ENCODE results near the gene PCNX1.

The PCNX1 gene

GRCh38 chr14:70884595-70885342 is 22.5 kb upstream of the PCNX1 start:
- H3K36me3 Mint-ChIP-seq: no peaks in the 10 kb centered on the region
- H3K9me3 Mint-ChIP-seq: no peaks in the 10 kb centered on the region
- peaks cover 51 to 66% of the 10 kb centered on the region in 2 donors for H3K4me1 Mint-ChIP-seq
- DNase-seq: no peak
- peaks cover 4 to 13% of the 10 kb centered on the region in 2 donors for H3K27me3 Mint-ChIP-seq
- no peak for ATAC-seq (replicated peaks)
- H3K27ac Mint-ChIP-seq: no peak overlapping the region
- H3K4me3 Mint-ChIP-seq: no peak overlapping the region

DNA sequence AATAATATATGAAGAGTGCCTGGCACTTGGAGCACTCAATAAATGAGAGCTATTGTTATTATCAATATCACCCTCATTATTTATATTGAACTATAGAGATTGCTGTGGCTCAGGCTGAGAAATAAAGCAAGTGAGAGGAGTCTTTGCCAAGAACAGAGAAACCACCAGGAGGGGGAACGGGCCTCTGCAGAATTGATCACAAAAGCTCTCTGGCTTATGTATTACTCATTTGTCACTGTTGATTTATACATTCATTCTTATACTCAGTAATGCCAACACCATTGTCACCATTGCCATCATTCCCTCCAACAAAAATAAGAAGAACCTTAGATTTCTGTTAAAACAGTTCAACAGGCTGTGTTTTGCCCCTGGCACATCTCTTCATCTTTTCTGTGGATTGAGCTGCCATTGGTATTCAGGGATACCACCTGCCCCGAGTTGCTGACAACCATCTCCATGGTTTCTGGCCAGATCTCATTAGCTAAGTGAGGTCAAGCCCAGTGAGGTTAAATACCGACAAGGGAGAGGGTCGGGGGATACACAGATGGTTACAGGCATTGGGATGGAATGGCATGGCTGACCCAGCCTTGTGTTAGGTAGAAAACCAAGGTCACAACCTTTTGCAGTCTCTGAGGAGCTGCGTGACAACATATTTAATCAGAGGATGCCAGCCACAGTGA is 21.8 kb upstream of the PCNX1 start:
- Mint-ChIP-seq H3K9me3 (no peaks in the 10 kb centered on the region), H3K4me1 (peaks cover 51 to 66% of the 10 kb centered on the region in 2 donors), H3K4me3 (no peak overlapping the region), H3K36me3 (no peaks in the 10 kb centered on the region), H3K27me3 (peaks cover 4 to 13% of the 10 kb centered on the region in 2 donors), H3K27ac (no peak overlapping the region)
- DNase-seq (no peak), ATAC-seq (replicated peaks) (no peak)

DNA sequence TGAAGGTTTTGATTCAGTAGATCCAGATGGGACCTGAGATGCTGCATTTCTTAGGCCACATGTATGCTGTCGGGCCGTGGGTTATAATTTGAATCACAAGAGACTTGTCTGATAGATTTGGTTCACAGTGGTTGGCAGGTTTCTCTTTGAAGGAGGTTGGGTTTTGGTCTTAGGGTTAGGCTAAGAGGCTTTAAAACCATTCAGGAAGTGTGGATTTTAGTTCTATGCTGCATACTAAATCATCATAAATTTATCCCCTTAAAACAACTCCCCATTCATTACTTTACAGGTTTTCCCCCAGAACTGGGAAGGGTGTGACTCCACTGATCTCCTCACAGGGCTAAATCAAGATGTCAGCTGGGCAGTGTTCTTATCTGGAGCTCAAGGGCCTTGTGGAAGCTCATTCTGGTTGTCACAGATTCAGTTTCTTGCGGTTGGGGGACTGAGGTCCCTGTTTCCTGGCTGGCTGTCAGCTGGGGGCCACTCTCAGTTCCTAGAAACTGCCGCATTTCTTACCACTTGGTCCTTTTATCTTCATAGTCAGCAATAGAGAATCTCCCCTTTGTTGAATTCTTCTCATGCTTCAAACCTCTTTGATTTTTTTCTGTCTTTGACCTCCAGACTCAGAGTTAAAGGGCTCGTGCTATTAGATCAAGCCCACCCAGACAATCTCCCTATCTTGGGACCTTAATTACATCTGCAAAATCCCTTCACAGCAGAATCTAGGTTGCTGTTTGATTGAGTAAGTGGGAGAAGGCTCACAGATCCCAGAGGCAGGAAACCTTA is 20.6 kb upstream of the PCNX1 start:
- Mint-ChIP-seq H3K27me3 (peaks cover 4 to 13% of the 10 kb centered on the region in 2 donors), H3K36me3 (no peaks in the 10 kb centered on the region), H3K4me1 (peaks cover 47 to 58% of the 10 kb centered on the region in 2 donors), H3K27ac (peak overlapping the region; percentile 90), H3K4me3 (peak overlapping the region; percentile 66 to 70), H3K9me3 (no peaks in the 10 kb centered on the region)
- ATAC-seq (replicated peaks) (peak; percentile 53 to 63), DNase-seq (peak; percentile 51)

GRCh38 chr14:70887207-70887681 is 20.0 kb upstream of the PCNX1 start:
- peaks cover 6 to 13% of the 10 kb centered on the region in 2 donors for H3K27me3 Mint-ChIP-seq
- DNase-seq: peak; percentile 17

DNA sequence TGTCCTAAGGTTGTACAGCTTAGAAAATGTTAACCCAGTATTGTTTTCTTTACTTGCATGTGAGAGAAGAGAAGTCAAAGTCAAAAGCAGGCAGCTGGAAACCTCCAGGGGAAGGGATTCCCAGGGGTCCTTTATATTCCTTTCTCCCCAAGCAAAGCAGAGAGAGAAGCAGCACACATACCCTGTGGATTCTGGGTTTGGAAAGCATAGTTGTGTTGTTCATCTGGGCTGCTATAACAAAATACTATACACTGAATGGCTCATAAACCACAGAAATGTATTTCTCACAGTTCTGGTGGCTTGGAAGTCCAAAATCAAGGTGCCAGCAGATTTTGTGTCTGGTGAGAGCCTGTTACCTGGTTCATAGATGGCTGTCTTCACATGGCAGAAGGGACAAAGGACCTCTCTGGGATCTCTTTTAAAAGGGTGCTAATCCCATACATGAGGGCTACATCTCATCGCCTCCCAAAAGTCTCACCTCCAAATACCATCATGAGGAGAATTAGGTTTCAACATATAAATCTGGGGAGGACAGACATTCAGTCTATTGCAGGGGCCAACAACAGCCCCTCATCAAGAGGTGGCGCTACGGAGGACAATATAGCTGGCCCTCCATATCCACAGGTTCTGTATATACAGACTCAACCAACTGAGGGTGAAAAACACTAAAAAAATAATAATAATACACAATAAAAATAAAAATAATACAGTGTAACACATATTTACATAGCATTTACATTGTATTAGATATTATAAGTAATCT is 19.3 kb upstream of the PCNX1 start:
- no peaks in the 10 kb centered on the region for H3K36me3 Mint-ChIP-seq
- peak overlapping the region; percentile 90 for H3K27ac Mint-ChIP-seq
- peak overlapping the region; percentile 66 to 70 for H3K4me3 Mint-ChIP-seq
- peaks cover 11 to 13% of the 10 kb centered on the region in 2 donors for H3K27me3 Mint-ChIP-seq
- DNase-seq (no peak), ATAC-seq (replicated peaks) (no peak)
- no peaks in the 10 kb centered on the region for H3K9me3 Mint-ChIP-seq
- H3K4me1 Mint-ChIP-seq: peaks cover 39 to 45% of the 10 kb centered on the region in 2 donors

More at GRCh38 chr14:70887207-70887681, 20.0 kb upstream of the PCNX1 start:
- Mint-ChIP-seq H3K9me3 (no peaks in the 10 kb centered on the region), H3K4me1 (peaks cover 44 to 52% of the 10 kb centered on the region in 2 donors), H3K27ac (peak overlapping the region; percentile 90), H3K4me3 (peak overlapping the region; percentile 66 to 70), H3K36me3 (no peaks in the 10 kb centered on the region)
- peak; percentile 84 to 87 for ATAC-seq (replicated peaks)

GRCh38 chr14:70888681-70889175 is 18.5 kb upstream of the PCNX1 start:
- ATAC-seq (replicated peaks) (no peak), DNase-seq (no peak)
- no peak overlapping the region for H3K4me3 Mint-ChIP-seq
- H3K9me3 Mint-ChIP-seq: no peaks in the 10 kb centered on the region
- no peaks in the 10 kb centered on the region for H3K36me3 Mint-ChIP-seq
- H3K4me1 Mint-ChIP-seq: peaks cover 33 to 40% of the 10 kb centered on the region in 2 donors
- no peak overlapping the region for H3K27ac Mint-ChIP-seq
- peaks cover 11 to 14% of the 10 kb centered on the region in 2 donors for H3K27me3 Mint-ChIP-seq

GRCh38 chr14:70889555-70889954 is 17.7 kb upstream of the PCNX1 start:
- Mint-ChIP-seq H3K4me1 (peaks cover 34 to 39% of the 10 kb centered on the region in 2 donors), H3K9me3 (no peaks in the 10 kb centered on the region), H3K27me3 (peaks cover 17 to 18% of the 10 kb centered on the region in 2 donors), H3K36me3 (no peaks in the 10 kb centered on the region), H3K4me3 (no peak overlapping the region), H3K27ac (no peak overlapping the region)
- DNase-seq (no peak), ATAC-seq (replicated peaks) (no peak)

GRCh38 chr14:70890826-70891659 is 16.2 kb upstream of the PCNX1 start:
- DNase-seq (no peak), ATAC-seq (replicated peaks) (no peak)
- Mint-ChIP-seq H3K4me1 (peaks cover 30 to 31% of the 10 kb centered on the region in 2 donors), H3K36me3 (no peaks in the 10 kb centered on the region), H3K9me3 (no peaks in the 10 kb centered on the region), H3K27ac (no peak overlapping the region), H3K4me3 (no peak overlapping the region), H3K27me3 (peaks cover 20 to 21% of the 10 kb centered on the region in 2 donors)

DNA sequence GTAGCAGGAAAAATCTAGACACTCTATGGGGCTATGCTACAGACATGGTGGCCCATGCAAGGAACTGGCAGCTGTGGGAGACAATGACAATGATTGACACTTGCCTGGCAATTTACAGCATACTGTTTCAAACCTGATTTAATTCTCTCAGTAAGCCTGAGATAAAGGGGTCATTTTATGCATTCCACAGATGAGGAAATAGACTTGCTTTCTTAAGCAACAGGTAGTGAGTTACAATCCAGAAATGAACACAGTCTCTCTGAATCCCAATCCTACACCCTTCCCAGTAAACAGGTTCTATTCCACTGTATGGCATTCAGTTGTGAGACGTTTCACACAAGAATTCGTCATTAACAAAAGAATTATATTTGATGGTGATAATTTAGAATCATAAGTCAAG is 15.5 kb upstream of the PCNX1 start:
- H3K27me3 Mint-ChIP-seq: peaks cover 21 to 26% of the 10 kb centered on the region in 2 donors
- peaks cover 23 to 24% of the 10 kb centered on the region in 2 donors for H3K4me1 Mint-ChIP-seq
- no peak for DNase-seq
- peaks cover 0 to 3% of the 10 kb centered on the region in 2 donors for H3K9me3 Mint-ChIP-seq
- no peak overlapping the region for H3K27ac Mint-ChIP-seq
- no peak overlapping the region for H3K4me3 Mint-ChIP-seq
- H3K36me3 Mint-ChIP-seq: no peaks in the 10 kb centered on the region
- no peak for ATAC-seq (replicated peaks)

- Mint-ChIP-seq H3K4me1 (peaks cover 9 to 11% of the 10 kb centered on the region in 2 donors), H3K27ac (no peak overlapping the region), H3K9me3 (peaks cover 0 to 3% of the 10 kb centered on the region in 2 donors), H3K27me3 (peaks cover 22 to 29% of the 10 kb centered on the region in 2 donors), H3K4me3 (no peak overlapping the region), H3K36me3 (no peaks in the 10 kb centered on the region)
- ATAC-seq (replicated peaks) (no peak), DNase-seq (no peak)
Measured at GRCh38 chr14:70893062-70893845, 14.0 kb upstream of the PCNX1 start.

DNA sequence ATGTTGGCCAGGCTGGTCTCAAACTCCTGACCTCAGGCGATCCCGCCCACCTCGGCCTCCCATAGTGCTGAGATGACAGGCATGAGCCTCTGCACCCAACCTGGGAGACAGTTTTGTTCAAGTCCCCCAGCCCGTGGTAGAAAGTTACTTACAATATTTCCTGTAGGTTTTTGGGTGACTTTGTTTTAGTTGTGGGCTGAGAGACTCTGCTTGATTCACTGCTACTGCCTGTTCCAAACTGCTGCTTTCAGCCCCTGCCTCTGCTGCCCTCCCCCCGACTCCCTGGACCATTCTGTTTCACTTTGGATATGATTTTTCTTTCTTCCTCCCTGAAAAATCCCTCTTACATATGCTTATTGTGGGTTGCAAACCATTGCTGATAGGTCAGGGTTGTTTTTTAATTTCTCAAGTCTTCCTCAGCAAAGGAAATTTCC is 13.4 kb upstream of the PCNX1 start:
- peaks cover 11% of the 10 kb centered on the region in 2 donors for H3K4me1 Mint-ChIP-seq
- peaks cover 0 to 3% of the 10 kb centered on the region in 2 donors for H3K9me3 Mint-ChIP-seq
- no peak overlapping the region for H3K27ac Mint-ChIP-seq
- H3K27me3 Mint-ChIP-seq: peaks cover 26 to 29% of the 10 kb centered on the region in 2 donors
- H3K4me3 Mint-ChIP-seq: no peak overlapping the region
- H3K36me3 Mint-ChIP-seq: no peaks in the 10 kb centered on the region
- DNase-seq (peak; percentile 16), ATAC-seq (replicated peaks) (peak; percentile 45 to 86)

DNA sequence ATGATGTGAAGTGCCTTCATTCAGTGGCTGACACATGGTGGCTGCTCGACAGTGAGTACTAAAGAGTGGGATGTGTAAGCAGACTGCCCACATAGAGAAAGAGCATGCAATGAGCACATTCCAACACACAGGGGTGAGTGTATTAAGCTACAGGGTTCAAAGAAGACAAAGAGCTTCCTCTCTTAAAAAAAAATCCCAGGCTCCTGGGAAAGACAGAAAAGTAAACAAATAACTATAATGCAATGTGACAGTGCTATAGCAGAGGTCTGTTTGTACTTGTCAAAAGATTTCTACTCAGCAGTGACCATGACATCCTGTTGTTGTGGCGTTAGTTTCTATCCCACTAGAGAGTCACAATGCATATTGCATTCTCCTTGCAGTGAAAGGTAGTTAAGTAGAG is 12.4 kb upstream of the PCNX1 start:
- H3K27me3 Mint-ChIP-seq: peaks cover 23 to 24% of the 10 kb centered on the region in 2 donors
- no peak overlapping the region for H3K27ac Mint-ChIP-seq
- peaks cover 9 to 11% of the 10 kb centered on the region in 2 donors for H3K4me1 Mint-ChIP-seq
- ATAC-seq (replicated peaks) (no peak), DNase-seq (no peak)
- H3K9me3 Mint-ChIP-seq: peaks cover 0 to 3% of the 10 kb centered on the region in 2 donors
- no peaks in the 10 kb centered on the region for H3K36me3 Mint-ChIP-seq
- no peak overlapping the region for H3K4me3 Mint-ChIP-seq

Measured in stimulated activated naive B cell treated with anti-CD40 and anti-IgM and Interleukin-4, amounts not matched to agents 10 μg/mL and 1 μg/mL and 100 μg/mL, for 72 hours (primary cell).